ENCODE data around the gene HLA-B.
A peak's percentile ranks its signal among the peaks of the same experiment; 100 is the strongest.

The HLA-B gene

DNA sequence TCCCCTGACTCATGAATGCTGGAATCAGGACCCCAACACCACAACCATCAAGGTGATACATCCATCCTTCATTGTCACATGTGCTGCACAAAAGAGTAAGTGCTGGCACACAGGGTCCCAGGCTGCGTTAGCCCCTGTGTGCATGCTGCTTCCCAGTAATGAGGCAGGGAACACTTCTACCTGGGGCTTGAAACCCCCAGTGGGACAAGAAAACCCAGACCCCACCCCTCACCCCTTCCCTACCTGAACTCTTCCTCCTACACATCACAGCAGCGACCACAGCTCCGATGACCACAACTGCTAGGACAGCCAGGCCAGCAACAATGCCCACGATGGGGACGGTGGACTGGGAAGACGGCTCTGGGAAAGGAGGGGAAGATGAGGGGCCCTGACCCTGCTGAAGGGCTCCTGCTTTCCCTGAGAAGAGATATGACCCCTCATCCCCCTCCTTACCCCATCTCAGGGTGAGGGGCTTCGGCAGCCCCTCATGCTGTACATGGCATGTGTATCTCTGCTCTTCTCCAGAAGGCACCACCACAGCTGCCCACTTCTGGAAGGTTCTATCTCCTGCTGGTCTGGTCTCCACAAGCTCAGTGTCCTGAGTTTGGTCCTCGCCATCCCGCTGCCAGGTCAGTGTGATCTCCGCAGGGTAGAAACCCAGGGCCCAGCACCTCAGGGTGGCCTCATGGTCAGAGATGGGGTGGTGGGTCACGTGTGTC lies 2.0 kb downstream of the HLA-B start:
- H3K36me3 ChIP-seq (ENCODE audit: control insufficient read depth, low read length), result peaks cover 34% of the 10 kb centered on the region
- H3K27me3 ChIP-seq (ENCODE audit: control insufficient read depth, low read length), result 0 out of 2 replicates have a peak, but pooled peaks cover 3% of the 10 kb centered on the region
- H4K20me1 ChIP-seq (ENCODE audit: control insufficient read depth, insufficient read depth, low read depth, low read length), result peaks cover 7% of the 10 kb centered on the region; the same call in 1 of the 2 replicates
- H3K27ac ChIP-seq (ENCODE audit: low read depth, low read length), result no peak overlapping the region
- H3K4me3 ChIP-seq (ENCODE audit: low read length), result peak overlapping the region; percentile 81
- H3K9me2 ChIP-seq (replicated peaks; ENCODE audit: control insufficient read depth, low read length), result no peaks in the 10 kb centered on the region
- TF ChIP-seq, protein P1, sequence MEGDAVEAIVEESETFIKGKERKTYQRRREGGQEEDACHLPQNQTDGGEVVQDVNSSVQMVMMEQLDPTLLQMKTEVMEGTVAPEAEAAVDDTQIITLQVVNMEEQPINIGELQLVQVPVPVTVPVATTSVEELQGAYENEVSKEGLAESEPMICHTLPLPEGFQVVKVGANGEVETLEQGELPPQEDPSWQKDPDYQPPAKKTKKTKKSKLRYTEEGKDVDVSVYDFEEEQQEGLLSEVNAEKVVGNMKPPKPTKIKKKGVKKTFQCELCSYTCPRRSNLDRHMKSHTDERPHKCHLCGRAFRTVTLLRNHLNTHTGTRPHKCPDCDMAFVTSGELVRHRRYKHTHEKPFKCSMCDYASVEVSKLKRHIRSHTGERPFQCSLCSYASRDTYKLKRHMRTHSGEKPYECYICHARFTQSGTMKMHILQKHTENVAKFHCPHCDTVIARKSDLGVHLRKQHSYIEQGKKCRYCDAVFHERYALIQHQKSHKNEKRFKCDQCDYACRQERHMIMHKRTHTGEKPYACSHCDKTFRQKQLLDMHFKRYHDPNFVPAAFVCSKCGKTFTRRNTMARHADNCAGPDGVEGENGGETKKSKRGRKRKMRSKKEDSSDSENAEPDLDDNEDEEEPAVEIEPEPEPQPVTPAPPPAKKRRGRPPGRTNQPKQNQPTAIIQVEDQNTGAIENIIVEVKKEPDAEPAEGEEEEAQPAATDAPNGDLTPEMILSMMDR (IDR thresholded peaks at IDR 0.05; ENCODE audit: low read depth, low read length, poor library complexity, severe bottlenecking), result no peak
- no peak for TF ChIP-seq EZH2phosphoT487 (IDR thresholded peaks at IDR 0.05; ENCODE audit: borderline replicate concordance, low read length)
- H3K79me2 ChIP-seq (ENCODE audit: control insufficient read depth, low read length), result peaks cover 18% of the 10 kb centered on the region
- H3K4me2 ChIP-seq (ENCODE audit: low read length), result peak overlapping the region; percentile 93
- peaks cover 11% of the 10 kb centered on the region; the same call in 1 of the 2 replicates for H3F3A ChIP-seq (ENCODE audit: control insufficient read depth, insufficient read depth)
- H3K4me1 ChIP-seq (ENCODE audit: control insufficient read depth, low read length), result peaks cover 63% of the 10 kb centered on the region
- no peaks in the 10 kb centered on the region for H3K9me3 ChIP-seq (ENCODE audit: control insufficient read depth, insufficient read depth, low read length)

DNA sequence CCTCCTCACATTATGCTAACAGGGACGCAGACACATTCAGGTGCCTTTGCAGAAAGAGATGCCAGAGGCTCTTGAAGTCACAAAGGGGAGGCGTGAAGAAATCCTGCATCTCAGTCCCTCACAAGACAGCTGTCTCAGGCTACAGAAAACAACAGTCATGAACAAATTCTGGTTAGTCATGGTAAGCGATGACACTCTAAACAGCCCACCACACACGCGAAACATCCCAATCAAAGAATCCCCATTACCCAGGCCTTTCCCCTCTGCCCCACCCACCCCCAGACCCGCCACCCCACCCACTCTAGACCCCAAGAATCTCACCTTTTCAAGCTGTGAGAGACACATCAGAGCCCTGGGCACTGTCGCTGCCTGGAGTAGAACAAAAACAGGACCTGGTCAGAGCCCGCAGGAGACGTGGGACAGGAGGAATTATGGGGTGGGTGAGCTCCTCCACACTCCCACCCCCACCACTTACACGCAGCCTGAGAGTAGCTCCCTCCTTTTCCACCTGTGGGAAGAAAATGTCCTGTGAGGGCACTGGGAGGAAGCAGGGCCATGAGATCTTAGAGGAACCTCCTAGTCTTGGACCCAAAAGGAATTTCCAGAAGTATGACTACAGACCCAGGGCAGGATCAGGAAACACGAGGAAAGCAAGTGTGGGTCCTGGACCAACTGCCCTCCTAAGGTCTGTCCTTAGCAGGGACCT lies 2.7 kb downstream of the HLA-B start:
- Histone ChIP-seq H3K27ac (ENCODE audit: low read depth, low read length) (no peak overlapping the region), H3K36me3 (ENCODE audit: control insufficient read depth, low read length) (peaks cover 34% of the 10 kb centered on the region), H3K4me3 (ENCODE audit: low read length) (peak overlapping the region; percentile 81; the same call in 1 of the 2 replicates), H3K27me3 (ENCODE audit: control insufficient read depth, low read length) (0 out of 2 replicates have a peak, but pooled peaks cover 3% of the 10 kb centered on the region), H3K4me1 (ENCODE audit: control insufficient read depth, low read length) (peaks cover 69% of the 10 kb centered on the region), H3F3A (ENCODE audit: control insufficient read depth, insufficient read depth) (peaks cover 11% of the 10 kb centered on the region; the same call in 1 of the 2 replicates), H3K79me2 (ENCODE audit: control insufficient read depth, low read length) (peaks cover 18% of the 10 kb centered on the region), H3K9me3 (ENCODE audit: control insufficient read depth, insufficient read depth, low read length) (no peaks in the 10 kb centered on the region), H3K4me2 (ENCODE audit: low read length) (peak overlapping the region; percentile 93; the same call in 1 of the 2 replicates), H3K9me2 (replicated peaks; ENCODE audit: control insufficient read depth, low read length) (no peaks in the 10 kb centered on the region), H4K20me1 (ENCODE audit: control insufficient read depth, insufficient read depth, low read depth, low read length) (peaks cover 7% of the 10 kb centered on the region; the same call in 1 of the 2 replicates)
- TF ChIP-seq, protein P1 (IDR thresholded peaks at IDR 0.05; ENCODE audit: low read depth, low read length, poor library complexity, severe bottlenecking), result no peak
- no peak for TF ChIP-seq EZH2phosphoT487 (IDR thresholded peaks at IDR 0.05; ENCODE audit: borderline replicate concordance, low read length)

DNA sequence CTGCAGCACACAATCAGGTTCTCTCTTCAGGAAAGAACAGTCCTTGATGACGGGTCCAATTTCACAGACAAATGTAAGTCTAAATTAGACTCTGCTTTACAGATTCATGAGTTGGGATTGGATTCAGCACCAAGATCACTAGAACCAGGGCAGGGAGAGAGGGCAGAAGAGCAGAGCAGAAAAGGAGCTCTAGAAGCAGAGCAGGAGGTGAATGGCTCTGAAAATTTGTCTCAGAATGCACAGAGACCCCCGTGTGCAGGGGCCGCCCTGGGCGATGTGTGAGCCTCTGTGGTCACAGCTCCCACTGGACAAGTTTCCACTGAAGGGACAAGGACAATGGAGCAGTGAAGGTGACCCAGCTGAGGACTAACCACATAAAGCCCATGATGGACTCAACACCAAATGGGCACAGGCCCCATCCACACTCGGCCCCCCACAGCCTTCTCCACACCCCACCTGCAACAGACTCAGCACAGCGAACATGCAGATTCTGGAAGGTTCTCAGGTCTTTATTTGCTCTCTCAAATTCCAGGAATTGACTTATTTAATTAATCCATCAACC lies 3.5 kb downstream of the HLA-B start:
- no peak for TF ChIP-seq EZH2phosphoT487 (IDR thresholded peaks at IDR 0.05; ENCODE audit: borderline replicate concordance, low read length)
- TF ChIP-seq, protein P1 (IDR thresholded peaks at IDR 0.05; ENCODE audit: low read depth, low read length, poor library complexity, severe bottlenecking), result no peak
- peaks cover 71% of the 10 kb centered on the region for H3K4me1 ChIP-seq (ENCODE audit: control insufficient read depth, low read length)
- peaks cover 11% of the 10 kb centered on the region; the same call in 1 of the 2 replicates for H3F3A ChIP-seq (ENCODE audit: control insufficient read depth, insufficient read depth)
- peaks cover 18% of the 10 kb centered on the region for H3K79me2 ChIP-seq (ENCODE audit: control insufficient read depth, low read length)
- 0 out of 2 replicates have a peak, but pooled peaks cover 3% of the 10 kb centered on the region for H3K27me3 ChIP-seq (ENCODE audit: control insufficient read depth, low read length)
- no peaks in the 10 kb centered on the region for H3K9me3 ChIP-seq (ENCODE audit: control insufficient read depth, insufficient read depth, low read length)
- H3K4me2 ChIP-seq (ENCODE audit: low read length), result peak overlapping the region; percentile 6; the same call in 1 of the 2 replicates
- no peak overlapping the region for H3K4me3 ChIP-seq (ENCODE audit: low read length)
- H4K20me1 ChIP-seq (ENCODE audit: control insufficient read depth, insufficient read depth, low read depth, low read length), result peaks cover 7% of the 10 kb centered on the region; the same call in 1 of the 2 replicates
- H3K36me3 ChIP-seq (ENCODE audit: control insufficient read depth, low read length), result peaks cover 34% of the 10 kb centered on the region
- no peak overlapping the region for H3K27ac ChIP-seq (ENCODE audit: low read depth, low read length)
- H3K9me2 ChIP-seq (replicated peaks; ENCODE audit: control insufficient read depth, low read length), result no peaks in the 10 kb centered on the region

All from DOHH2 (cell line).